ENCODE data around the gene MCOLN3.
A peak's percentile ranks its signal among the peaks of the same experiment; 100 is the strongest.
"Not testable (repeated sequence)": the region's sequence is repeated elsewhere in the genome, so short reads cannot be mapped to it uniquely, and the experiment has no call there.

Gene MCOLN3

GRCh38 chr1:85047472-85048295 lies 616 bp downstream of the MCOLN3 start:
- no peak for DNase-seq

- DNase-seq = no peak
Measured at GRCh38 chr1:85047144-85047471, 1.2 kb downstream of the MCOLN3 start.

- DNase-seq = no peak
Measured at GRCh38 chr1:85042413-85042812, 5.9 kb downstream of the MCOLN3 start.

GRCh38 chr1:85041793-85042192 lies 6.5 kb downstream of the MCOLN3 start:
- no peak for DNase-seq

GRCh38 chr1:85033221-85033620 lies 15.1 kb downstream of the MCOLN3 start:
- DNase-seq = no peak

- no peak for DNase-seq
Measured at GRCh38 chr1:85030536-85030935, 17.8 kb downstream of the MCOLN3 start.

GRCh38 chr1:85028151-85028550 lies 20.1 kb downstream of the MCOLN3 start:
- DNase-seq = no peak

GRCh38 chr1:85027242-85027983 lies 20.9 kb downstream of the MCOLN3 start:
- peak in 1 of 2 experiments; percentile 15 for DNase-seq

- DNase-seq = no peak
Measured at GRCh38 chr1:85025940-85026339, 22.4 kb downstream of the MCOLN3 start.

GRCh38 chr1:85024736-85025135 lies 23.6 kb downstream of the MCOLN3 start:
- no peak for DNase-seq

GRCh38 chr1:85022700-85023099 lies 25.6 kb downstream of the MCOLN3 start:
- DNase-seq = no peak

GRCh38 chr1:85019994-85020393 lies 28.3 kb downstream of the MCOLN3 start:
- DNase-seq = no peak

- DNase-seq = no peak
Measured at GRCh38 chr1:85015826-85016225, 32.5 kb downstream of the MCOLN3 start.

GRCh38 chr1:85005641-85006040 lies 42.7 kb downstream of the MCOLN3 start:
- not testable (repeated sequence) for DNase-seq

GRCh38 chr1:85001742-85002141 lies 46.6 kb downstream of the MCOLN3 start:
- DNase-seq = no peak

GRCh38 chr1:84998642-84999280 lies 49.5 kb downstream of the MCOLN3 start:
- no peak for DNase-seq

GRCh38 chr1:84997667-84998600 lies 50.4 kb downstream of the MCOLN3 start:
- no peak for DNase-seq

GRCh38 chr1:84996846-84997666 lies 51.2 kb downstream of the MCOLN3 start, which contains the start of gene MCOLN2:
Gene MCOLN2, minus strand, starts transcription at chr1:84997113. Its CDS starts 241 bp downstream, at chr1:84996872.
- no peak for DNase-seq

- DNase-seq = no peak
Measured at GRCh38 chr1:84995484-84996334, 52.6 kb downstream of the MCOLN3 start.

- DNase-seq = no peak
Measured at GRCh38 chr1:84991097-84991920, 57.0 kb downstream of the MCOLN3 start.
